Measurements from ENCODE around the gene PIK3R5.

DNA sequence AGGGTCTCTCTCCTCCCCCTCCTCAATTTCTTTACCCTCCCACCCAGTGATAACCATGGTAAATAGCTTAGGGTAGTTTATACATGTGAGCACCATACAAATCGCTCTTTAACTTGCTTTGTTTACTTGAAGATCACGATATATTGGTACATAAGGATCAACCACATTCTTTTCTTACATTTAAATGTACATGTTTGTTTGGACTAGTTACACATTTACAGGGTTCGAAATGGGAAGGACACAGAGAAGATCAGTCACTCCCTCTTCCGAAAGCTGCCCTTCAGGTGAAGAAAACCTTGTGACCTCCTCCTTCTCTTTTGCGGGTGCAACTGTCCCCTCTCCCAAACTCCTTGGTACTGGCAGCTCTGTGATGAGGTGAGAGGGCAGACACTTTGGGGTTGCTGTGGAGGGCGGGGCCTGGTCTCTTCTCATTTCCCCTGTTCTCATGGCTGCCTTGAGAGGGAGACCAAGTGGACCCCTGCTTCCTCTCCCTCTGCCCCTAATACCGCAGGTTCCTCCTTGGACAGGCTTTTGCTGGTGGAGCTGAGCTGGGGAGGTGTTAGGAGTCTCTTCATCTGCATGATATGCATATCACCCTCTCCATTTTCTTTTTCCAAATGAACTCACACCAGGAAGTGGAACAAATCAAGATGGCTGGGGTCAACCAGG, 93.3 kb downstream of the PIK3R5 start:
- TF ChIP-seq, protein P1, sequence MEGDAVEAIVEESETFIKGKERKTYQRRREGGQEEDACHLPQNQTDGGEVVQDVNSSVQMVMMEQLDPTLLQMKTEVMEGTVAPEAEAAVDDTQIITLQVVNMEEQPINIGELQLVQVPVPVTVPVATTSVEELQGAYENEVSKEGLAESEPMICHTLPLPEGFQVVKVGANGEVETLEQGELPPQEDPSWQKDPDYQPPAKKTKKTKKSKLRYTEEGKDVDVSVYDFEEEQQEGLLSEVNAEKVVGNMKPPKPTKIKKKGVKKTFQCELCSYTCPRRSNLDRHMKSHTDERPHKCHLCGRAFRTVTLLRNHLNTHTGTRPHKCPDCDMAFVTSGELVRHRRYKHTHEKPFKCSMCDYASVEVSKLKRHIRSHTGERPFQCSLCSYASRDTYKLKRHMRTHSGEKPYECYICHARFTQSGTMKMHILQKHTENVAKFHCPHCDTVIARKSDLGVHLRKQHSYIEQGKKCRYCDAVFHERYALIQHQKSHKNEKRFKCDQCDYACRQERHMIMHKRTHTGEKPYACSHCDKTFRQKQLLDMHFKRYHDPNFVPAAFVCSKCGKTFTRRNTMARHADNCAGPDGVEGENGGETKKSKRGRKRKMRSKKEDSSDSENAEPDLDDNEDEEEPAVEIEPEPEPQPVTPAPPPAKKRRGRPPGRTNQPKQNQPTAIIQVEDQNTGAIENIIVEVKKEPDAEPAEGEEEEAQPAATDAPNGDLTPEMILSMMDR (conservative IDR thresholded peaks at IDR 0.05 in 1 of 2, IDR thresholded peaks at IDR 0.05 in 1 of 2; ENCODE audit: extremely low read depth in 1 of 2, insufficient read depth in 1 of 2, low read depth in 1 of 2, low read length in 2 of 2) = no peak
- TF ChIP-seq EZH2 (IDR thresholded peaks at IDR 0.05; ENCODE audit: borderline replicate concordance, low read length) = no peak

Measured in mammary epithelial cell (primary cell).